HFF-Myc (cell line): ENCODE measurements around the gene EGFLAM.

Experiments used
- DNase-seq: peaks from one replicate; pipeline ENCODE4 v3.0.0-alpha.2; 2011; ENCODE audit warnings: low read depth; ENCODE audit errors: extremely low read depth
- H3K4me3 ChIP-seq: replicated peaks from 2 replicates; pipeline ENCODE4 v1.5.1; 2011; ENCODE audit warnings: low read depth, mild to moderate bottlenecking, control low read depth, low read length
- CTCF ChIP-seq: IDR thresholded peaks from 2 replicates; pipeline ENCODE4 v1.5.1; 2012; ENCODE audit warnings: mild to moderate bottlenecking, low read depth, low read length, control low read depth; ENCODE audit errors: missing control alignments

Gene EGFLAM

GRCh38 chr5:38462976-38463633, 204.7 kb downstream of the EGFLAM start:
- H3K4me3 ChIP-seq = no peak overlapping the region
- DNase-seq = no peak
- no peak for TF ChIP-seq CTCF

- H3K4me3 ChIP-seq = no peak overlapping the region
- TF ChIP-seq CTCF = no peak
- peak; percentile 67 for DNase-seq
These were observed 205.5 kb downstream of the EGFLAM start for GRCh38 chr5:38463634-38464521.

- no peak for TF ChIP-seq CTCF
- no peak overlapping the region for H3K4me3 ChIP-seq
- DNase-seq = peak; percentile 32
These were observed 206.7 kb downstream of the EGFLAM start for GRCh38 chr5:38465061-38465460.

GRCh38 chr5:38465702-38466423, 207.5 kb downstream of the EGFLAM start:
- no peak overlapping the region for H3K4me3 ChIP-seq
- TF ChIP-seq CTCF = no peak
- DNase-seq = no peak

- TF ChIP-seq CTCF = no peak
- DNase-seq = no peak
- H3K4me3 ChIP-seq = no peak overlapping the region
These were observed 208.2 kb downstream of the EGFLAM start for GRCh38 chr5:38466424-38467189.

GRCh38 chr5:38467353-38468040, 209.1 kb downstream of the EGFLAM start:
- TF ChIP-seq CTCF = no peak
- DNase-seq = no peak
- H3K4me3 ChIP-seq = no peak overlapping the region
